HG02943 (cell line): ENCODE measurements around the gene MBD3L2.
"Not testable (repeated sequence)": the region's sequence is repeated elsewhere in the genome, so short reads cannot be mapped to it uniquely, and the experiment has no call there.

Source experiments
- ATAC-seq: cut with Tn5 transposase; IDR thresholded peaks from one replicate; pipeline ENCODE4 v1.9.1; 2021; ENCODE audit warnings: mild to moderate bottlenecking, low read depth, moderate library complexity; ENCODE audit not compliant: unreplicated experiment

Gene MBD3L2

DNA sequence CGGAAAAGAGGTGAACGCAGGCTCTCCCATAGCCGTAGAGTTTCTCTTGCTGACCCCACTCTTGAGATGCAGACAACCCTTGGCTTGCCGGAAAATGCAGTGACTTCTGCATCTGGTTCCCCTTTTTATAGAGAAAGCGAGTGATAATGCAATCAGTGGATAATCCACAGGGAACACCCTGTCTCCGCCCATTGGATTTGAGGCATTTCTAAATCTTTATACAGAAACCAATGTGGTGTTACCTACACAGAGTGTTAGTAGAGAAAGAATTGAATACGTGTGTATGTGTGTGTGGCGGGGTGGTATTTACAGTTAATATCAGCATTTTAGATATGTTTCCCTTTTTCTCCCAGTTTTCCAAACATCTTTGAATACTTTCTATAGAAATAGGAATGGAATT is 9.5 kb downstream of the MBD3L2 start, which contains the start of gene MBD3L3:
Gene MBD3L3 (minus strand): TSS at position 101 of the 400 bp plus-strand sequence. CDS start 71 bp downstream, at position 30.
- ATAC-seq: not testable (repeated sequence)

GRCh38 chr19:7059977-7060376 is 10.9 kb downstream of the MBD3L2 start:
- ATAC-seq: not testable (repeated sequence)

DNA sequence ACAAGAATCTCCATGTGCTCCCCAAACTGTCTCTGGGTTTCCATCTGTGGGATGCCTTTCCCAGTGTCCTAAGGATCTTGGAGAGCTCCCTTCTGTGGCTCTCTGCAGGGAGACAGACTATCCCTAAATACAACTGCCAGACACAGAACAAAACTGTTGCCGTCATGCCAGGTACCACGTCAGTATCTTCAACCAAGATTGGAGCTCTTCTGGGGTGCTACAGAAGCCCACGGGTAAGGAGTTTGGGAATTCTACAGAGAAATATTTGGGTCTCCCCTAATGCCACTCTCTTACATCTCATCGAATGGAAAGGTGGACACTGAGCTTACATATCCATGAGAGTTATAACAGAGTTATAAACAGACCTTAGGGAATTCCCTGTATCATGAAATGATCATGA is 14.2 kb downstream of the MBD3L2 start:
- no peak for ATAC-seq

DNA sequence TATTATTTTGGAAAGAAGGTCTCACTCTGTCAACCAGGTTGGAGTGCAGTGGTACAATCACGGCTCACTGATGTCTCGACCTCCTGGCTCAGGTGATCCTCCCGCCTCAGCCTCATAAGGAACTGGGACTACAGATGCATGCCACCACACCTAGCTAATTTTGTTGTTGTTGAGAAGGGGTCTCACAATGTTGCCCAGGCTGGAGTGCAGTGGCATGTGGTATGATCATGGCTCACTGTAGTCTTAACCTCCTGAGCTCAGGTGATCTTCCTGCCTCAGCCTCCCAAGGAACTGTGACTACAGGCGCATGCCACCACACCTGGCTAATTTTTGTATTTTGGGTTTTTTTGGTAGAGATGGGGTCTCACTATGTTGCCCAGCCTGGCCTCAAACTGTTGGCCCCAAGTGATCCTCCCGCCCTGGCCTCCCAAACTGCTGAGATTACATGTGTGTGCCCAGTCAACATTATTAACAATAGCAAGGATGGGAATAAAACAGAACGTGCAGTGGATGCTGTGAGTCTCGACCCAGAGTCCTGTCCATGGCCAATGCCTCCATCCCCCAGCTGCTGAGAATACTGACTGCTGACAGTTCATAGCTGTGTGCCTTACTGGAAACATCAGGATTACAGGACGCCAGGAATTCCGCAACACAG is 14.8 kb downstream of the MBD3L2 start:
- no peak for ATAC-seq

DNA sequence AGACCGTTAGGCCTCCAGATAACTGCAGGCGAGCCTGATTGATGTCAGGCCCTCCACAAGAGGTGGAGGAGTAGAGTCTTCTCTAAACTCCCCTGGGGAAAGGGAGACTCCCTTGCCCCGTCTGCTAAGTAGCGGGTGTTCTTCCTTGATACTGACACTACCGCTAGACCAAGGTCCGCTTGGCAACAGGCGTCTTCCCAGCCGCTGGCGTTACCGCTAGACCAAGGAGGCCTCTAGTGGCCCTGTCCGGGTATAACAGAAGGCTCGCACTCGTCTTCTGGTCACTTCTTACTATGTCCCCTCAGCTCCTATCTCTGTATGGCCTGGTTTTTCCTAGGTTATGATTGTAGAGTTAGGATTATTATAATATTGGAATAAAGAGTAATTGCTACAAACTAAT is 18.0 kb downstream of the MBD3L2 start:
- ATAC-seq: not testable (repeated sequence)

GRCh38 chr19:7067716-7068115 is 18.6 kb downstream of the MBD3L2 start:
- no peak for ATAC-seq

DNA sequence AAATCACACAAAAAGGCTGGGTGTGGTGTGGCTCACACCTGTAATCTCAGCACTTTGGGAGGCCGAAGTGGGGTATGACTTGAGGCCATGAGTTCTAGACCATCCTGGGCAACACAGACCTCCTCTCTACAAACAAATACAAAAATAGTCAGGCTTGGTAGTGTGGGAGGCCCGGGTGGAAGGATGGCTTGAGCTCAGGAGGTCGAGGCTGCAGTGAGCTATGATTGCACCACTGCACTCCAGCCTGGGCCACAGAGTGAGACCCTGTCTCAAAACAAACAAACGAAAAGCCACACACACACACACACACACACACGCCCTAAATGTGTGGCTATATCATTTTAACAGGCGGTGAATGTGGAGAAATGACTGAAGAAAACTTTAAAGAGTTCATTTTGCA is 19.5 kb downstream of the MBD3L2 start:
- no peak for ATAC-seq

DNA sequence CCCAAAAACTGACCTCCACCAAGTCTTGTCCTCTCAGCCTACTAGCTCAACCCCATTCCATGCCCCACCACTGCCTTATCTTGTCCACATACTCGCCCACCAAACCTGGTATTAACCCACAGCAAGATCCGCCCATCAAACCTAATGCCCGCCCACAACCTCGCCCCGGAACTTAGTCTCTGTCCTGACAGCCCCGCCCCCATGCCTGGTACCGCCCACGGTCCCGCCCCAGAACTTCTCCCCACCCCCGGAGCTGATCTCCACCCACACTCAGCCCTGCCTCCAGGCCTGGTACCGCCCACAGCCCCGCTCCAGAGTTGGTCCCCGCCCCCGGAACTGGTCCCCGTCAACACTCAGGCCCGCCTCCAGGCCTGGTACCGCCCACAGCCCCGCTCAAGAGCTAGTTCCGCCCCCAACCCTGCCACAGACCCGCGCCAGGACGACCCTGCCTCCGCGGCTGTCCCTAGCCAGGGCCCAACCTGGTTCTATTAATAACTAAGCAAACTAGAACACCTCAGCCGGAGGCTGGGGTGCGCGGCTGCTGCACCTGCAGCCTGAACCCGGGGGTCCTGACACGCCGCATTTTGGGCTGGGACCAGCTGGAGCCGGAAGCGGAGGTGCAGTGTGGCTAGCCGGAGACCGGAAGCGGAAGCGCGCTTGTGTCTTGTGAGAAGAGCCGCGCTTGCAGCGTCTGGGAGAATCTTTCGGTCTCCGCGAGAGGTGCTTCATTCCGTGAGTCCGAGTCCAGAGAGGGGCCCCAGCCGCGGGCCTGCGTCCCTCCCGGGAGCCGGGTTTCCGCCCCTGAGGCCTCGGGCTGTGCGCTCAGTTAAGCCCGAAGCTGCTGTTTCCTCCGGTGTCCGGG is 20.2 kb downstream of the MBD3L2 start, which contains the start of gene ZNF557:
Gene ZNF557 (plus strand): TSS at position 662 of the 862 bp plus-strand sequence. CDS start 5,372 bp downstream, outside the sequence.
- ATAC-seq: peak; percentile 93

GRCh38 chr19:7069904-7070226 is 20.7 kb downstream of the MBD3L2 start:
- peak; percentile 30 for ATAC-seq

DNA sequence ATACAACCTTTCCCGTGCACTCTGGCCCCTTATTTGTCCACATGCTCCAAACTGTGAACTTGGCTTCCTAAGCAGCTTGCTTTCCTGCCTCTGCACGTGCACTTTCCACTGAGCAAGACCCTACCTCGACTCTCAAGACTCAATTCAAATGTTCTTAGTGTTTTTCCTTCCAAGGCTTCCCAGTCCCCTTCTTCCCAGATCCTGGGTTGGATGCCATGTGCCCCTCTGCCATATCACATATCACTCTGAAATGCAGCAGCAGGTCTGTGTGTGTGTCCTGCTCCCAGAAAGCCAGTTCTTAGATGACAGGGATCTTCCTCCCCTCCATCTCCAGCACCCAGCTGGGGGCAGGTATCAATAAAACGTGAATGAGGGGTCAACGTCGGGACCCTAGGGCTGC is 23.4 kb downstream of the MBD3L2 start:
- no peak for ATAC-seq

- no peak for ATAC-seq
These were observed 25.7 kb downstream of the MBD3L2 start for GRCh38 chr19:7074705-7075282.

GRCh38 chr19:7076151-7076550 is 27.0 kb downstream of the MBD3L2 start:
- ATAC-seq: no peak

GRCh38 chr19:7078008-7078407 is 28.9 kb downstream of the MBD3L2 start:
- no peak for ATAC-seq

DNA sequence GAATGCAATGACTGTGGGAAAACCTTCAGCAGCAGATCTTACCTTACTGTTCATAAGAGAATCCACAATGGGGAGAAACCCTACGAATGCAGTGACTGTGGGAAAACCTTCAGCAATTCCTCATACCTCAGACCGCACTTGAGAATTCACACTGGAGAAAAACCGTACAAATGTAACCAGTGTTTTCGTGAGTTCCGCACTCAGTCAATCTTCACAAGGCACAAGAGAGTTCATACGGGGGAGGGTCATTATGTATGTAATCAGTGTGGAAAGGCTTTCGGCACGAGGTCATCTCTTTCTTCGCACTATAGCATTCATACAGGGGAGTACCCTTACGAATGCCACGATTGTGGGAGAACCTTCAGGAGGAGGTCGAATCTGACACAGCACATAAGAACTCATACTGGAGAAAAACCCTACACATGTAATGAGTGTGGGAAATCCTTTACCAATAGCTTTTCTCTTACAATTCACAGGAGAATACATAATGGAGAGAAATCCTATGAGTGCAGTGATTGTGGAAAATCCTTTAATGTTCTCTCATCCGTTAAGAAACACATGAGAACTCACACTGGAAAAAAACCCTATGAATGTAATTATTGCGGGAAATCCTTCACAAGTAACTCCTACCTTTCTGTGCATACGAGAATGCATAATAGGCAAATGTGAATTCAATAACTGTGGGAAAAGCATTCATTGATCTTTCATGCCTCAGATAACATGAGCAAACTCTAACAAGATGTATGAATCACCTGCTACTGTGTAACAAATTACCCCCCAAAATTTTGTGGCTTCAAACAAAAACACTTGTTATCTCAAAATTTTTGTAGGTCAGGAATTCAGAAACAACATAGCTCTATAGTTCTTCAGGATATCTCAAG is 34.2 kb downstream of the MBD3L2 start:
- ATAC-seq: no peak

GRCh38 chr19:7088999-7089398 is 39.9 kb downstream of the MBD3L2 start:
- no peak for ATAC-seq

- no peak for ATAC-seq
These were observed 49.0 kb downstream of the MBD3L2 start for GRCh38 chr19:7098096-7098495.

- ATAC-seq: peak; percentile 58
These were observed 49.8 kb downstream of the MBD3L2 start for GRCh38 chr19:7098701-7099596.

DNA sequence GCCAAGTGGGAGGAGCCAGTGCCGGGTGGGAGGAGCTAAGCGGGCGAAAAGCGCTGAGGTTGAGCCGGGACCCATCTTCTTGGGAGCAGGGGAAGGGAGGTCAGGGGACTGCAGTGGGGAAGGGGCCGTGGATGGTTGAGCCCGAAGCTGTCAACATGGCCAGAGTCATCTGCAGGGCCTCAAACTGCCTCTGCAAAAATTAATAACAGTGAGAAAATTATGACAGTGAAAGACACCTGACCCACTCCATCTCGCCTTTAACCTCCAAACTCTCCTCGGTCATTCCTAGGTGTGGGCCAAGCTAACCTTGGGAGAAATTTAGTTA is 50.4 kb downstream of the MBD3L2 start:
- ATAC-seq: no peak
